Fibroblast of lung (primary cell): ENCODE measurements around the gene SLC4A1AP.

Experiments
- EZH2 ChIP-seq: IDR thresholded peaks from 2 replicates; pipeline ENCODE4 v1.5.1; 2012; ENCODE audit warnings: low read length, control low read depth, mild to moderate bottlenecking; ENCODE audit errors: missing control alignments
- TF ChIP-seq, protein P1 (sequence below), 2 donors: IDR thresholded peaks in 1 of 2; conservative IDR thresholded peaks in 1 of 2; 1 replicate in 1 of 2; 2 replicates in 1 of 2; pipeline ENCODE4 v1.5.1; 2011 to 2012; ENCODE audit warnings: low read length in 2 of 2, control low read depth in 1 of 2, inconsistent platforms in 1 of 2, low read depth in 1 of 2, mild to moderate bottlenecking in 1 of 2

GRCh38 chr2:27742571-27742970, 78.9 kb downstream of the SLC4A1AP start:
- TF ChIP-seq, protein P1, sequence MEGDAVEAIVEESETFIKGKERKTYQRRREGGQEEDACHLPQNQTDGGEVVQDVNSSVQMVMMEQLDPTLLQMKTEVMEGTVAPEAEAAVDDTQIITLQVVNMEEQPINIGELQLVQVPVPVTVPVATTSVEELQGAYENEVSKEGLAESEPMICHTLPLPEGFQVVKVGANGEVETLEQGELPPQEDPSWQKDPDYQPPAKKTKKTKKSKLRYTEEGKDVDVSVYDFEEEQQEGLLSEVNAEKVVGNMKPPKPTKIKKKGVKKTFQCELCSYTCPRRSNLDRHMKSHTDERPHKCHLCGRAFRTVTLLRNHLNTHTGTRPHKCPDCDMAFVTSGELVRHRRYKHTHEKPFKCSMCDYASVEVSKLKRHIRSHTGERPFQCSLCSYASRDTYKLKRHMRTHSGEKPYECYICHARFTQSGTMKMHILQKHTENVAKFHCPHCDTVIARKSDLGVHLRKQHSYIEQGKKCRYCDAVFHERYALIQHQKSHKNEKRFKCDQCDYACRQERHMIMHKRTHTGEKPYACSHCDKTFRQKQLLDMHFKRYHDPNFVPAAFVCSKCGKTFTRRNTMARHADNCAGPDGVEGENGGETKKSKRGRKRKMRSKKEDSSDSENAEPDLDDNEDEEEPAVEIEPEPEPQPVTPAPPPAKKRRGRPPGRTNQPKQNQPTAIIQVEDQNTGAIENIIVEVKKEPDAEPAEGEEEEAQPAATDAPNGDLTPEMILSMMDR (conservative IDR thresholded peaks at IDR 0.05 in 1 of 2, IDR thresholded peaks at IDR 0.05 in 1 of 2; ENCODE audit: low read depth in 1 of 2, low read length in 2 of 2), result no peak
- no peak for TF ChIP-seq EZH2
